Mesodermal cell (in vitro differentiated cells): ENCODE measurements around the gene LMLN.

Experiments
- H3K27ac ChIP-seq: 2 replicates; pipeline ENCODE4 v1.7.0; 2013; ENCODE audit warnings: mild to moderate bottlenecking, low read depth, low read length, moderate library complexity; ENCODE audit not compliant: severe bottlenecking
- H3K36me3 ChIP-seq: 2 replicates; pipeline ENCODE4 v1.7.1; 2013; ENCODE audit warnings: mild to moderate bottlenecking, low read length, moderate library complexity; ENCODE audit not compliant: control insufficient read depth, insufficient read depth
- H3K4me1 ChIP-seq: one replicate; pipeline ENCODE4 v1.7.1; 2013; ENCODE audit warnings: mild to moderate bottlenecking, low read length; ENCODE audit not compliant: insufficient read depth, control insufficient read depth, poor library complexity, severe bottlenecking
- H3K4me3 ChIP-seq: 2 replicates; pipeline ENCODE4 v1.7.0; 2013; ENCODE audit warnings: low read length, control low read depth, mild to moderate bottlenecking; ENCODE audit not compliant: insufficient read depth, poor library complexity, severe bottlenecking; ENCODE audit errors: extremely low read depth
- H3K9me3 ChIP-seq: 2 replicates; pipeline ENCODE4 v1.7.1; 2013; ENCODE audit warnings: mild to moderate bottlenecking, low read length, moderate library complexity; ENCODE audit not compliant: control insufficient read depth
- WGBS, 2 experiments: methylation state at CpG; one replicate each; pipeline ENCODE4 v1.1.5; 2013; ENCODE audit warnings: missing lambda C conversion rate in 2 of 2; ENCODE audit not compliant: insufficient coverage in 2 of 2; 5-methylcytosine and 5-hydroxymethylcytosine counted together

Gene LMLN

GRCh38 chr3:197949191-197949777 lies 10.7 kb upstream of the LMLN start:
- Histone ChIP-seq H3K4me1 (peaks cover 4% of the 10 kb centered on the region), H3K27ac (peak overlapping the region; percentile 99), H3K36me3 (peaks cover 37% of the 10 kb centered on the region), H3K9me3 (no peaks in the 10 kb centered on the region), H3K4me3 (peak overlapping the region; percentile 90)
- WGBS, 2 experiments = 26 to 44% methylated on average over 5 to 13 of the region's 17 CpGs

- Histone ChIP-seq H3K4me1 (peaks cover 4% of the 10 kb centered on the region), H3K4me3 (peak within 1 kb of the TSS; percentile 90), H3K9me3 (no peaks in the 10 kb centered on the region), H3K36me3 (peaks cover 44% of the 10 kb centered on the region), H3K27ac (peak within 1 kb of the TSS; percentile 99)
- WGBS, 2 experiments = 1% methylated on average over 24 to 36 of the region's 36 CpGs
Observed at GRCh38 chr3:197949778-197950676, 10.0 kb upstream of the LMLN start, which contains the start of gene RPL35A. TSS of gene RPL35A (plus strand) at chr3:197950190. CDS start at chr3:197950968, 778 bp downstream.

- 0 to 2% methylated on average over 10 to 11 of the region's 11 CpGs for WGBS, 2 experiments
- H3K4me1 ChIP-seq = peaks cover 4% of the 10 kb centered on the region
- peaks cover 51% of the 10 kb centered on the region for H3K36me3 ChIP-seq
- H3K9me3 ChIP-seq = no peaks in the 10 kb centered on the region
- H3K4me3 ChIP-seq = peak overlapping the region; percentile 90
- H3K27ac ChIP-seq = peak overlapping the region; percentile 99
Observed at GRCh38 chr3:197950677-197951061, 9.3 kb upstream of the LMLN start.

- WGBS, 2 experiments = 85 to 88% methylated on average over 15 to 18 of the region's 21 CpGs
- Histone ChIP-seq H3K36me3 (peaks cover 59% of the 10 kb centered on the region), H3K27ac (no peak overlapping the region), H3K9me3 (no peaks in the 10 kb centered on the region), H3K4me1 (peaks cover 4% of the 10 kb centered on the region), H3K4me3 (peak overlapping the region; percentile 90)
Observed at GRCh38 chr3:197951392-197951990, 8.5 kb upstream of the LMLN start.

- no peak overlapping the region for H3K27ac ChIP-seq
- no peaks in the 10 kb centered on the region for H3K9me3 ChIP-seq
- H3K4me1 ChIP-seq = peaks cover 4% of the 10 kb centered on the region
- H3K36me3 ChIP-seq = peaks cover 63% of the 10 kb centered on the region
- H3K4me3 ChIP-seq = no peak overlapping the region
- WGBS, 2 experiments = 94 to 95% methylated on average over 7 to 9 of the region's 9 CpGs
Observed at GRCh38 chr3:197952440-197952839, 7.6 kb upstream of the LMLN start.

GRCh38 chr3:197953325-197953724 lies 6.7 kb upstream of the LMLN start:
- peaks cover 63% of the 10 kb centered on the region for H3K36me3 ChIP-seq
- H3K4me3 ChIP-seq = no peak overlapping the region
- H3K9me3 ChIP-seq = no peaks in the 10 kb centered on the region
- no peak overlapping the region for H3K27ac ChIP-seq
- WGBS, 2 experiments = 90 to 95% methylated on average over 5 of the region's 6 CpGs
- H3K4me1 ChIP-seq = peaks cover 4% of the 10 kb centered on the region

GRCh38 chr3:197953881-197954280 lies 6.1 kb upstream of the LMLN start:
- H3K4me1 ChIP-seq = peaks cover 4% of the 10 kb centered on the region
- 97 to 100% methylated on average over 6 to 7 of the region's 7 CpGs for WGBS, 2 experiments
- no peak overlapping the region for H3K27ac ChIP-seq
- H3K9me3 ChIP-seq = no peaks in the 10 kb centered on the region
- H3K36me3 ChIP-seq = peaks cover 63% of the 10 kb centered on the region
- no peak overlapping the region for H3K4me3 ChIP-seq

GRCh38 chr3:197955892-197956477 lies 4.0 kb upstream of the LMLN start:
- 94 to 95% methylated on average over 4 of the region's 4 CpGs for WGBS, 2 experiments
- Histone ChIP-seq H3K36me3 (peaks cover 59% of the 10 kb centered on the region), H3K4me3 (no peak overlapping the region), H3K9me3 (no peaks in the 10 kb centered on the region), H3K27ac (no peak overlapping the region), H3K4me1 (peaks cover 3% of the 10 kb centered on the region)

- Histone ChIP-seq H3K4me1 (peaks cover 3% of the 10 kb centered on the region), H3K9me3 (no peaks in the 10 kb centered on the region), H3K27ac (peak overlapping the region; percentile 39), H3K4me3 (no peak overlapping the region), H3K36me3 (peaks cover 53% of the 10 kb centered on the region)
- WGBS, 2 experiments = no CpG with 5 or more reads among the region's 2 CpGs
Observed at GRCh38 chr3:197956626-197956988, 3.4 kb upstream of the LMLN start.

GRCh38 chr3:197957790-197958133 lies 2.3 kb upstream of the LMLN start:
- Histone ChIP-seq H3K27ac (peak overlapping the region; percentile 13), H3K4me1 (peaks cover 3% of the 10 kb centered on the region)

More at GRCh38 chr3:197957790-197958133, 2.3 kb upstream of the LMLN start:
- 92 to 96% methylated on average over 4 to 5 of the region's 5 CpGs for WGBS, 2 experiments
- Histone ChIP-seq H3K36me3 (peaks cover 41% of the 10 kb centered on the region), H3K9me3 (no peaks in the 10 kb centered on the region), H3K4me3 (no peak overlapping the region)
